Middle frontal gyrus (tissue), 1 donor: ENCODE measurements around the gene TYMS.

ENCODE experiments used
- DNase-seq: peaks from one replicate; pipeline ENCODE4 v3.0.0-alpha.2; 2015; ENCODE audit warnings: low spot score; ENCODE audit errors: extremely low spot score

The TYMS gene

DNA sequence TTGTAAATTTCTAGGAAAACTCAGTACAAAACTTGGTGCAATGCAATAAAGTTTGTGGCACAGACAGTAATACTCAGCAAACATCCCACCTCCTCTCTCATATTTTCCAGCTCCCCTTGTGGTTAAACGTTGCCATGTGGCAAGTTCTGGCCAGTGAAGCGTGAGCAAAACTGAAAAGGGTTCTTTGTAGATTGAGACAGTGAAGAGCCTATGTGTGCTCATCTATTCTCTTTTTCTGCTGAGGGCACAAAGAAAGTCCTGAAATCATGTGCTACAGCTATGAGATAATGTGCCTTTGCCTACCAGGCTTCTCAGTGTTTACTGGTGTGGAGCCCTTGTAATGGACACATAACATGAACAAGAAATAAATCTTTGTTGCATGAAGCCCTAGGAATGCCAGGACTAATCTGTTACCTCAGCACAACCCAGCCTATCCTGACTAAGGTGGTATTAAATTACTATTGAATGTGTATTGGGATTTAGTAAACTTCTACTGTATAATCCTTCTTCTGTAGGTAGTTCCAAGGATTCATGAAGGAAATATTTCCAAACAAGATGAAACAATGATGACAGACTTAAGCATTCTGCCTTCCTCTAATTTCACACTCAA, 13.0 kb upstream of the TYMS start:
- peak; percentile 61 for DNase-seq

DNA sequence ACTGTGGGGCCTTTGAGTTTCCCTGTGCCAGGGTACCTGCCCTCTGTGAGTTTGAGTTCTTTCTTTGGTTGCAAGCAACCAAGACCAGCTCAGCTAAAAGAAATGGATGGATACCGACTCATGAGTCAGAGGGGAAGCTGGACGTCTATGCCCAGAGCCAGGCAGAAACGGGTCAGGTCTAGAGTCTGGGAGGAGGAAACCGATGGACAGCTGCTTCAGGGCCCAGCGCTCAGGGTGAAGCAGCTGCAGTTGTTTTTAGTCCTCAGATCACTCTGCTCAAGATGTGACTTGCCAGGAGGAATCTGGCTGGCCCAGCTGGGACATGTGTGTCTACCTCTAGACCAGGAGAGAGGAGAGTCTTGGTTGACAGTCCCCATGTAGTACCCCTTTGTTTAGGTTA, 10.1 kb upstream of the TYMS start:
- DNase-seq: no peak

DNA sequence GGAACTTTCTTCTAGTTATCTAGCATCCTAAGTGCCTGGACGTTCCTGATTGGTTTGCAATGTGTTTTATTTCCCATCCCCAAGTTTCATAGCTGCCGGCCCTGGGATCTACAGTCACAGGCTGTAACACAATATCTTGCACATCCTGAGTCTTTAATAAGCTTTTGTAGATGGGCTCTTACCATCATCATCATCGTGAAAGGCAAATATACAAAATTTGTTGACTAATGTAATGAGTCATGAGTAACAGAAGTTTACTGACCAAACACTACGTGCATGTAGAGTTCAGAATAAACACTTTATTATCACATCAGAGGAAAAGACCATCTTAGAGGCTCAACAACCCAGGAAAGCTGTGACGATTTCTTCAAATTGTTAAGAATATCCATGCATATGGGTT, 8.1 kb upstream of the TYMS start:
- DNase-seq: no peak

DNA sequence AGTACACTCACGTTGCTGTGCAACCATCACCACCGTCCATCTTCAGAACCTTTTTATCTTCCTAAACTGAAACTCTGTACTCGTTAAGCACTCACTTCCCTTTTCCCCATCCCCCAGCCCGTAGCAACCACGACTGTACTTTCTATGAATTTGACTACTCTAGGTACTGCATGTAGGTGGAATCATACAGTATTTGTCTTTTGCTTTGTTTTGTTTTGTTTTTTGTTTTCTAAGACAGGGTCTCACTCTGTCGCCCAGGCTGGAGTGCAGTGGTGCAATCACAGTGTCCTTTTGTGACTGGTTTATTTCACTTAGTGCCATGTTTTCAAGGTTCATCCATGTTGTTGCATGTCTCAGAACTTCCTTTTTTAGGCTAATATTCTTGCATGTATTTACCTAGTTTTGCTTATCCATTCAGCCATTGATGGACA, 7.0 kb upstream of the TYMS start:
- DNase-seq: no peak

DNA sequence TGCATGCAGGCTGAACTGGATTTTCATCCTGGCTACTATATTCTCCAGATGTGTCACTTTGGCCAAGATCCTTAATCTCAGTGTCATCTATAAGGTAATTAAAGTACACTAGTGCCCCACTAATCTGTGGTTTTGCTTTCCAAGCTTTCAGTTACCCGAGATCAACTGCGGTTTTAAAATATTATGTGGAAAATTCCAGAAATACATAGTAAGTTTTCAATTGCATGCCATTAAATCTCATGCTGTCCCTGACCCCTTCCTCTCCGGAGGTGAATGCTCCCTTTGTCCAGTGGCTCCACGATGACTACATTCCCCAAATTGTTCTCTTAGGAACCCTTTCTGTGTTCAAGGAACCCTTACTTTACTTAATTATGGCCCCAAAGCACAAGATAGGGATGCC, 5.3 kb upstream of the TYMS start:
- DNase-seq: no peak

DNA sequence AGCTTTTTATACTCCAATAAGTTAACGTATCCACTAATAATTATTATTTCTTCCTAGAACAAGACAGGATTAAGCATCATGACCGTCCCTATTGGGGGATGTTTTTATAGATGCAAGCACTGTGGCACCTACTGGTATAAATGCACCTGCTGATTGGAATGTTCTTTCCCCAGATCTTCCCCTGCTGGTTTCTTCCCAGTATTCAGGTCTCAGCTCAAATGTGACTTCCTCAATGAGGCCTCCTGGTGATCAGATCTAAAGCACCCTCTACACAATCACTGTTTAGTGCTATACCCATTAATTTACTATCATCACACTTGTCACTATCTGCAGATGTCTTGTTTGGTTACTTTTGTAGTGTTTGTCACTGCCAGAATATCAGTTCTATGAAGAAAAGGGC, 3.9 kb upstream of the TYMS start:
- DNase-seq: no peak

DNA sequence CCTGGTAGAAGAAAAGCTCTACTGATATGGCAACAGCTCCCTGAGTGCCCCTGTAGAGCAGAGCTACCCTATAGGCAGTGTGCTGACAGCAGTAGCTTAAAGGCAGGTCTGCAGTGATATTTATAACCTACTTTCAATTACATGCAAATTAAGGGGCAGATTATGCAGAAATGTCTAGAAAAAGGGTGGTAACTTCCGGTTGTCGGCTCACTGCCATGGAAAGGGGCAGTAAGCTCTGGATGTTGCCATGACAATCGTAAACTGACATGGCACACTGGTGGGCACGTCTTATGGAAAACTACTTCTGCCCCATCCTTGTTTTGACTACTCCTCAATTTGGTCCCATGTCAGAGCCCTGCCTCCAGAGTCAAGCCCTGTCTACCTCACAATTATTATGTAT, 2.9 kb upstream of the TYMS start:
- no peak for DNase-seq

DNA sequence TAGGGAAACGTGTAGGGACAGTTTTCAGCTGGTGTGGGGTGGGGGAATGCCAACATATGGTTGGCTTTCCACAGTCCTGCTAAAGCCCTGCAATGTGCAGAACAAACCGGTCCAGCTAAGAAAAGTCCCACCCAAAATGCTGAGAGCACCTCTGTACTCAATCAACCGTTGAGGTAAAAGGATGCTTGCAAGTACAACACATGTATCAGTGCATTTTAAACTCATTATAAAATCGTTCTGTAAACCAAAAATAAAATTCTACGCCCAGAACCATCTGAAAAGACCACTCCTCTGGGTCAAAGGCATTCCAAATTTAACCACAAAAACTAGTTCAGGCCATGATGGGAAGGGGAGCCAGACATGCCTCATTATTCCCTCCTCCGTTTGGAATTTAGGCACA, 2.0 kb upstream of the TYMS start:
- DNase-seq: no peak

DNA sequence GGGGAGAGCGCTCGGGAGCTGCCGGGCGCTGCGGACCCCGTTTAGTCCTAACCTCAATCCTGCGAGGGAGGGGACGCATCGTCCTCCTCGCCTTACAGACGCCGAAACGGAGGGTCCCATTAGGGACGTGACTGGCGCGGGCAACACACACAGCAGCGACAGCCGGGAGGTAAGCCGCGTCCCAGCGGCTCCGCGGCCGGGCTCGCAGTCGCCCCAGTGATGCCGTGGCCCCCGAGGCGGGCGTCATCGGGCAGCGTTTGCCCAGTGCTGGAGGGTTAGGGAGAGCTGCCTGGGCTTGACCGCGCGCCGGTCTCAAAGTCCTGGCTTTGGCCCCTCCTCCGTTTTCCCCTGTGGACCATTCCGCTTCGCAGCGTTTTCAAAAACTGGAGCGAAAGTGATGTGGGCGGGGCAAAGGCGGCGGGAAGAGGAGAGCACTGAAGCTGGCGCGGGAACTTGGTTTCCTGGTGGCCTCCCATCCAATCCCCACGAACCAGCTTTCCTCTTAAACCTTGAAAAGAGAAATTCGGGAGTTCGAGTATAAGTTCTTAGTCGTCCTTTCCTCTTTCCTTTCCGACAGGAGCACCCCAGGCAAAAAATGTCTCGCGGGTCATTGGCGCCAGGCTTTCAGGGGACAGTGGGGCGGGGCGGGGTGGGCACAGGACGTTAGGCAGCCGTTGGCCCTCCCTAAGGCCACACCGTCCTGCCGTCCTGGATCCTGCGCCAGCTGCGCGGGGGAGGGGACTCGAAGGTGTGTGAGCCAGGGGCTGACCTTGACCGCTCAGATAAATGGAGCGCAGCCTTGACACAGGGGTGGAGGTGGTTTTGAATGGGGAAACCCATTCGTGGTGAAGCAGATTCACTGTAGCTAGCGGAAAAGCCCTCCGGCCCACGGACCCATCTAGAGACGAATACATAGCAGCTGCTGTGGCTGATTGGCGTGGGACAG, 821 bp downstream of the TYMS start:
- peak; percentile 76 for DNase-seq

DNA sequence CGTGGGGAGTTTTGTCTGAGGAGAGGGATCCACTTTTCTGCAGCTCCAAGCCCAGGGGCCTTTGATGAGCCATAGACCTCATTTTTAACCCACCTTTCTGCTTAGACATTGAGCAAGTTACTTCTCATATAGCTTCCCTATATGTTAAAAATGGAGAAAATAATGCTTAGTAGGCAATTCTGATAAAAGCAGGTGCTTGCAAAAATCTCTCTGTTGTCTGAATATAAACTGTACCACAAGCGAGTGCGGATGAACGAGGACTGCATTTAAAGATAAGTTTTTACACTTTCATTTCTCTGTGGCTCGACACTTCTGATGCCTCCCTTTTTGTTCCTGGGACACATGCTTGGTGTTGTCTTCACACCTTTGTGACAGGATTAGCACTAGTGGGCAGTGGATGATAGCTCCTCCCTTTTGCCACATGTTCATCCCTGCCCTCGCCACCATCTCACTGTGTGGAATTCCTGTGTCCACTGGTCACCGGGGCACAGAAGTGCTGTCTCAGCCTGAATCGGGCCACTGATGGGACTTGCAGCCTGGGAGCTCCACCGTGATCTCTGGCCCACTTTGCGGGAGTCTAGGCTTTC, 1.6 kb downstream of the TYMS start:
- DNase-seq: no peak

DNA sequence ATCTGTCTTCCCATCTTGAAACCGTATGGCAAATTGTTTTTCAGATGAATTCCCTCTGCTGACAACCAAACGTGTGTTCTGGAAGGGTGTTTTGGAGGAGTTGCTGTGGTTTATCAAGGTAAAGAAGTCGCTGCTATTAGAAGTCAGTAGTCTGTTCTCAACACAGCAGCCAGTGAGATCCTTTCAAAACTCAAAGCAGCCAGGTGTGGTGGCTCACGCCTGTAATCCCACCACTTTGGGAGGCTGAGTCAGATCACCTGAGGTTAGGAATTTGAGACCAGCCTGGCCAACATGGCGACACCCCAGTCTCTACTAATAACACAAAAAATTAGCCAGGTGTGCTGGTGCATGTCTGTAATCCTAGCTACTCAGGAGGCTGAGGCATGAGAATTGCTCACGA, 2.1 kb downstream of the TYMS start:
- DNase-seq: no peak

DNA sequence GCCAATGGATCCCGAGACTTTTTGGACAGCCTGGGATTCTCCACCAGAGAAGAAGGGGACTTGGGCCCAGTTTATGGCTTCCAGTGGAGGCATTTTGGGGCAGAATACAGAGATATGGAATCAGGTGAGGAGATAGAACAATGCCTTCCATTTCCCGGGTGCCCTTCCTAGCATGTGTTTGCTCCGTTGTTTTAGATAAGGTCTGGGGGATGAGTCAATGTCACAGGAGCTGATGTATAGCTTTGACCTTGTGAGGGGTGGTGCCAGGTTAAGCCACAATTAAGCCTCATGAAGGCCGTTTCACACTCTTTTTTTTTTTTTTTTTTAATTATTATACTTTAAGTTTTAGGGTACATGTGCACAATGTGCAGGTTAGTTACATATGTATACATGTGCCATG, 4.7 kb downstream of the TYMS start:
- no peak for DNase-seq

DNA sequence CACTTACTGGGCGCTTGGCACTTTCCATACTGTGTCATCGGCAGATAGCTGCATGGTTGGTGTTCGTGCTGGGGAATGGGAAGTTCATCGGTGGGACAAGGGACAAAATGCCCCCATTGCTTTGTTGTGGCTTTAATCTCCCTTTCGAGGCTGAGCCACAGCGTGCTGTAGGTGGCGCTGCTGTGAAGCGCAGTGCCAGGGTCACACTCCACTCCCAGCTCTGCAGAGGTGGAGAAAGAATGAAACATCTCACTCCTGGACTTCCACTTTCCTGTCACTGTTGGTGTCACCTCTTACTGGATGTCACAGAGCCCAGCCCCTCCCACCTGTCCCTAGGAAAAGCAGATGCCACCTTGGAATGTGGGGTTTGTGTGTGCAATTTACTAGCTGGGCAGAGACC, 8.7 kb downstream of the TYMS start:
- no peak for DNase-seq

DNA sequence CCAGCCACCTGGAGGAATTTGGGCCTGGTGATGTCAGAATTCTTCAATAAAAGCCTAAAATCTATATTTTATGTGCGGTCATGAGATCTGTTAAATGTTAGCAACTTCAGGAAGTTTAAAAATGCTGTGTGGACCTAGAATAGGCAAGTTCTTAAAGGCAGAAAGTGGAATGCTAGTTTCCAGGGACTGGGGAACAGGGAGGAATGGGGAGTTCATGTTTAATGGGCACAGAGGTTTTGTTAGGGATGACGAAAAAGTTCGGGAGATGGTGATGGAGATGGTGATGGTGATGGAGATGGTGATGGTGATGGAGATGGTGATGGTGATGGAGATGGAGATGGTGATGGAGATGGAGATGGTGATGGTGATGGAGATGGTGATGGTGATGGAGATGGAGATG, 9.2 kb downstream of the TYMS start:
- no peak for DNase-seq

DNA sequence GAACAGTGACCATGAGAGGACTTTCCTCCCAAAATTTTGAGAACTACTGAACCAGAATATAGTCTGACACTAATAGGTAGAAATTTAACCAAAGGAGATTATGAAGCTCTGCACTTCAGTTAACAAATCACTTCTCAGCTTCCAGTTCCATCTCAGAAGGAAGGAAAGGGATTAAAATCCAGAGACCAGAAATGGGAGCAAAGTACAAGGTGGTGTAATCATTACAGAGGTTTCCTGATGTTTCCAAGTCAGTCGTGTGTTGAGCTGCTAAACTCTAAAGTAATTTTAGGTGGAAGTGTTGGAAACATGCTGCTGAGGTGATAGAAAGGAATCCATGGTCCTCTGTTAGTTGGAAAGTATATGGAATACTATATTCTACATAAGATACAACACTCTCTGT, 10.8 kb downstream of the TYMS start:
- DNase-seq: no peak

DNA sequence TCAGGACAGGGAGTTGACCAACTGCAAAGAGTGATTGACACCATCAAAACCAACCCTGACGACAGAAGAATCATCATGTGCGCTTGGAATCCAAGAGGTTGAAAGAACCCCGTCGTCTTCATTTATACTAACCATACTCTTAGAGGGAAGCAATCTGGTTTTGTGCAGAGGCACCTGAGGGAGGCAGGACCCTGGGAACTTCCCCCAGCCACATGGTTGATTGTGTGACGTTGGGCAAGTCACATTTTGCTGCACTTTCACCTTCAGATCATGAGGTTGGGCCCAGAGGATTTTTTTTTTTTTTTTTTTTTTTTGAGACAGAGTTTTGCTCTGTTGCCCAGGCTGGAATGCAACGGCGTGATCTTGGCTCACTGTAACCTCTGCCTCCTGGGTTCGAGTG, 11.6 kb downstream of the TYMS start:
- DNase-seq: no peak

DNA sequence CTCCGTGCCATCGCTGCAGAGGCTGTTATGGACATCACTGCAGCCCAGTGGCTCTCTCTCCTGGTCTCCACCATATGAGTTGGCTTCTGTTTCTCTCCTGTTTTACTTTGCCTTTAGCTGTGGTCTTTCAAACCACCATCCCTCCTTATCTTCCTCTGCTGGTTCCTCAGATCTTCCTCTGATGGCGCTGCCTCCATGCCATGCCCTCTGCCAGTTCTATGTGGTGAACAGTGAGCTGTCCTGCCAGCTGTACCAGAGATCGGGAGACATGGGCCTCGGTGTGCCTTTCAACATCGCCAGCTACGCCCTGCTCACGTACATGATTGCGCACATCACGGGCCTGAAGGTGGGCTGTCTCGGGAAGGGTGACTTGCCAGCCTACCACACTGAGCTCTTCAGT, 13.1 kb downstream of the TYMS start:
- DNase-seq: no peak

DNA sequence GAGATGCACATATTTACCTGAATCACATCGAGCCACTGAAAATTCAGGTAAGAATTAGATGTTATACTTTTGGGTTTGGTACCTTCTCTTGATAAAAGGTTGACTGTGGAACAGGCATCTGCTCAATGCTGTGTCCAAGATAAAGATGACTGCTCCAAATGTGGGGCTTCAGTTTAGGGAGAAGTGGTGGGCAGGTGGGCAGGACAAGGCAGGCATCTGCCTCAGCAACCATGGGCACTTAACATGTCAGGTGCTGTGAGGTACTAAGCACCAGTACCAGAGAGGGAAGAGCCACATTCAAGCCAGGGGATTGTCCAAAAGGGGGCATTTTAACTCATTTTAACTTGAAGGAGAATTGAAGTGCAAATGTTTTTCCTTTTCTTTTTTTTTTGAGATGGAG, 14.0 kb downstream of the TYMS start:
- no peak for DNase-seq

DNA sequence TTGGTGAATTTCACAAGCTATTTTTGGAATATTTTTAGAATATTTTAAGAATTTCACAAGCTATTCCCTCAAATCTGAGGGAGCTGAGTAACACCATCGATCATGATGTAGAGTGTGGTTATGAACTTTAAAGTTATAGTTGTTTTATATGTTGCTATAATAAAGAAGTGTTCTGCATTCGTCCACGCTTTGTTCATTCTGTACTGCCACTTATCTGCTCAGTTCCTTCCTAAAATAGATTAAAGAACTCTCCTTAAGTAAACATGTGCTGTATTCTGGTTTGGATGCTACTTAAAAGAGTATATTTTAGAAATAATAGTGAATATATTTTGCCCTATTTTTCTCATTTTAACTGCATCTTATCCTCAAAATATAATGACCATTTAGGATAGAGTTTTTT, 15.9 kb downstream of the TYMS start:
- no peak for DNase-seq

DNA sequence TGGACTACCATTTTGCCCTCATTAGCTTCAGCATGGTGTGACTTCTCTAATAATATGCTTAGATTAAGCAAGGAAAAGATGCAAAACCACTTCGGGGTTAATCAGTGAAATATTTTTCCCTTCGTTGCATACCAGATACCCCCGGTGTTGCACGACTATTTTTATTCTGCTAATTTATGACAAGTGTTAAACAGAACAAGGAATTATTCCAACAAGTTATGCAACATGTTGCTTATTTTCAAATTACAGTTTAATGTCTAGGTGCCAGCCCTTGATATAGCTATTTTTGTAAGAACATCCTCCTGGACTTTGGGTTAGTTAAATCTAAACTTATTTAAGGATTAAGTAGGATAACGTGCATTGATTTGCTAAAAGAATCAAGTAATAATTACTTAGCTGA, 16.3 kb downstream of the TYMS start:
- DNase-seq: no peak

DNA sequence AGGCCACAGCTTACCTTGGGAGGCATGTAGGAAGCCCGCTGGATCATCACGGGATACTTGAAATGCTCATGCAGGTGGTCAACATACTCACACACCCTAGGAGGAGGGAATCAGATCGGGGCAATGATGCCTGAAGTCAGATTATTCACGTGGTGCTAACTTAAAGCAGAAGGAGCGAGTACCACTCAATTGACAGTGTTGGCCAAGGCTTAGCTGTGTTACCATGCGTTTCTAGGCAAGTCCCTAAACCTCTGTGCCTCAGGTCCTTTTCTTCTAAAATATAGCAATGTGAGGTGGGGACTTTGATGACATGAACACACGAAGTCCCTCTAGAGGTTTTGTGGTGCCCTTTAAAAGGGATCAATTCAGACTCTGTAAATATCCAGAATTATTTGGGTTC, 17.9 kb downstream of the TYMS start:
- DNase-seq: no peak

DNA sequence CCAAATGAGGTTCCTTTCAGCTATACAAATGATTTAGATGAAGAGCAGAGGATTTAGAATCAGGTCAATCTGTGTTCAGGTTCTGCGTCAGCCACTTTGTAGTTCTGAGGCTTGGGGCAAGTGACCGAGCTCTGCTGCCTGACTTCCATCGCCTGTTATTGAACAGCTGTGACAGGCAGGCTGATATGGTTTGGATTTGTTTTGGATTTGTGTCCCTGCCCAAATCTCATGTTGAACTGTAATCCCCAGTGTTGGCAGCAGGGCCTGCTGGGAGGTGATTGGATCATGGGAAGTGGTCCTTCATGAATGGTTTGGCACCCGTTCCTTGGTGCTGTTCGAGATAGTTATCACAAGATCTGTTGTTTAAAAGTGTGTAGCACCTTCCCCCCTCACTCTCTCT, 18.6 kb downstream of the TYMS start:
- no peak for DNase-seq

DNA sequence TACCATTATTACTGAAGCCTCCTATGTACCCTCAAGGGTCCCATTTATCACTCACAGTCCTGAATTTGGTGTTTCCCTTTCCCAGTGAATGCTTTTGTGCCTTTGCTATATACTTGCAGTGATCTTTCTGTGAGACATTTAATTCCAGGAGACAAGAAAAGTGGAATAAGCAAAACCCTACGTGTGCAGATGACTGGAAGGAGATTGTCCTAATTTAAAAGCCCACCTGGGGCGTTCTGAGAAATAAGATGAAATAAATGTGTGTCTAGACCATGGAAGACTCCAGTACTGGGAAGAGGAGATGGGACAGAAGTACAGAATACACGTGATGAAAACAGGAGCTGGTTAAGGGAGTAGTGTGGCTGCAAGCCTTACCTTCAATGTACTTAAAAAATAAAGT, 19.3 kb downstream of the TYMS start:
- DNase-seq: no peak
